ENCODE data around the gene GPR21.
A peak's percentile ranks its signal among the peaks of the same experiment; 100 is the strongest.

GPR21 gene

GRCh38 chr9:123067136-123067535 is 33.7 kb downstream of the GPR21 start:
- no peak for DNase-seq

- no peak for DNase-seq
Observed at GRCh38 chr9:123069010-123069481, 35.6 kb downstream of the GPR21 start.

- DNase-seq = no peak
Observed at GRCh38 chr9:123070198-123070597, 36.7 kb downstream of the GPR21 start.

- DNase-seq = no peak
Observed at GRCh38 chr9:123072407-123072995, 39.0 kb downstream of the GPR21 start.

GRCh38 chr9:123073441-123073840 is 40.0 kb downstream of the GPR21 start:
- DNase-seq = no peak

- DNase-seq = no peak
Observed at GRCh38 chr9:123073991-123074422, 40.5 kb downstream of the GPR21 start.

- no peak for DNase-seq
Observed at GRCh38 chr9:123074628-123075027, 41.2 kb downstream of the GPR21 start.

GRCh38 chr9:123080444-123080843 is 47.0 kb downstream of the GPR21 start:
- no peak for DNase-seq

- DNase-seq = peak; percentile 32
Observed at GRCh38 chr9:123081824-123082223, 48.4 kb downstream of the GPR21 start.

- no peak for DNase-seq
Observed at GRCh38 chr9:123083680-123084079, 50.2 kb downstream of the GPR21 start.

GRCh38 chr9:123084256-123084655 is 50.8 kb downstream of the GPR21 start:
- no peak for DNase-seq

Measured in CD4-positive, alpha-beta T cell treated with Interleukin-17A for 1 hour (primary cell).